ENCODE results near the gene TMEM229B. TPM values are rescaled to one million over a fixed set of nuclear protein-coding genes. Genes with fewer than 3 reads are reported as not detected.
A peak's percentile ranks its signal among the peaks of the same experiment; 100 is the strongest.

TMEM229B gene
- total RNA-seq, 2 experiments from 2014 or later: 24.3 to 25.1 TPM

DNA sequence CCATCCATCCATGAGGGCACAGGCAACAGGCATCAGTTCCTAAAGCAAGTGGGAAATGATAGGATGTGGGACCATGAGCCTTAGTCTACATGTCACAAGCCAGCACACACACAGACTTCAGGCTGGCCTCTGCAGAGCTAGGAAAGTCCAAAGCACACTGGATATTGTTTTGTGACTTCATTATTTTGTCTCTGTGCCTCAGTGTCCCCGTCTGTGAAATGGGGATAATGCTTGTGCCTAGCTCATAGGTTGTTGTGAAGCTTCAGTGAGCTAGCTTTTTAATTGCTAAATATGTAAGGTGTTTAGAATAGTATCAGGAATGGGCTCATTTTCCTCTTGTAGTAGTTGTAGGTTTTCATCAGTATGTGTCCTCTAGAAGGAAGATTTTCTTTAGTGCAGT lies 49.6 kb downstream of the TMEM229B start:
- CTCF ChIA-PET: interaction anchor here (0.8 to 3.1 kb wide), 4 partner anchors 9 to 228 kb away, joined by 3 to 11 read pairs (median 4); no protein-coding TSS in a partner anchor
- Mint-ChIP-seq H3K9me3 (no peaks in the 10 kb centered on the region), H3K27ac (no peak overlapping the region), H3K36me3 (ENCODE audit: low read depth) (no peaks in the 10 kb centered on the region), H3K27me3 (peaks cover 26% of the 10 kb centered on the region), H3K4me1 (no peaks in the 10 kb centered on the region), H3K4me3 (no peak overlapping the region)
- POLR2A ChIA-PET: no interaction called here
- DNase-seq: no peak

DNA sequence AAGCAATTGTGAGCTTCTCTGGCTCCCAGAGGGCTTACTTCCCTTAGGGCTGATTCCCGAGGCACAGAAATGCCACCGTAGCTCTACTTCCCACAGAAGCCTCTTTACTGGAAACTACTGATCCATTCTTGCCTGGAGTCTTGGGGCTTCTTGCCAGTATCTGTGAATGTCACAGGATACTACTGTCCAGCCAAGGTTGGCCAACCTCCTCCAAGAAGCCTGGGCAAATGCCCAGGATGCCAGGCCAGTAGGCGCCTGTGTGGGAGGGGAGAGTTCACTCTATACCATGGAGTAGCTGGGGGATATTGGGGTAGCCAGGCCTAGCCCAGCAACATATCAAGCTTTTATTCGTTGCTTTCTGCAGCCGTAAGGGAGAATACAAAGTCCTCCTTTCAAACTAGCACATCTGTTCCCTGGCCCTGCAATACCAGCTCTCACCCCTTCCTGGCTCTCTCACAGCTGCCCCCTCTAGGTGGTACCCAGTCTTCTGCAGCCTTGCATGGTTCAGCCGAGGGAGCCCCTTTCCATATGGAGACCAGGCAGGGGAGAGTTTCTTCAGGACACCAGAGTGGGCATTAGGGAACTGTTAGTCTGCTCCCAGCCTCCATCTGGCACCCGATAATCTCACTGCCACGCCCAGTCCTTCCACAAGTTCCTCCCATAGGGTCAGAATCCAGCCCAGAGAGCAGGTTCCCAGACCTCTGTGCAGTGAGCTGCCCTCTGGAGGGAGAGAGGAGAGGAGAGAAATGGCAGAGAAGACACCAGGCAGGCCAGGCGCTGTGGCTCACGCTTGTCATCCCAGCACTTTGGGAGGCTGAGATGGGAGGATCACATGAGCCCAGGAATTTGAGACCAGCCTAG lies 52.3 kb downstream of the TMEM229B start:
- Mint-ChIP-seq H3K36me3 (ENCODE audit: low read depth) (no peaks in the 10 kb centered on the region), H3K4me3 (no peak overlapping the region), H3K9me3 (no peaks in the 10 kb centered on the region), H3K27ac (no peak overlapping the region), H3K4me1 (no peaks in the 10 kb centered on the region), H3K27me3 (peaks cover 30% of the 10 kb centered on the region)
- CTCF ChIA-PET: interaction anchor here (1.1 to 3.1 kb wide), 4 partner anchors 8 to 135 kb away, joined by 3 to 11 read pairs (median 4); no protein-coding TSS in a partner anchor
- no peak for DNase-seq
- POLR2A ChIA-PET: no interaction called here

DNA sequence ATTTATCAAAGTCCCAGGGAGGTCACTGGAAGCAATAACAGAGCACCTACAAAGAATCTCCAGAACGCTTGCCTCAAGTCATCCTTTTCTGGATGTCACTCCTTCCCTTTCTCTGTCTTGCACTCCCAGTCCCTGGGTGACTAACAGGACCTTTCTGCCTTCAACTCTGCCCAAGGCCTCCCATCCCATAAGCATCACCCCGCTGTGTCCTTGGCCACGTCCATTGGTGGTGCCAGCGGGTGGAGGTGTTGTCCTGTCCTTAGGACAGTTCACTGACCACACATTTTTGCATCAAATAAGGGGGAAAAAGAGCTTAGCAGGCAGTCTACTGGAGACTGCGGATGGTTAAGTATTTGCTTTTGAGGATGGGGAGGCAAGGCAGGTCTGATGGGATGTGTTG lies 52.9 kb downstream of the TMEM229B start:
- H3K36me3 Mint-ChIP-seq (ENCODE audit: low read depth): no peaks in the 10 kb centered on the region
- H3K27ac Mint-ChIP-seq: no peak overlapping the region
- H3K9me3 Mint-ChIP-seq: no peaks in the 10 kb centered on the region
- ChIA-PET POLR2A (no interaction called here), CTCF (interaction anchor here (1.4 to 3.1 kb wide), 3 partner anchors 8 to 21 kb away, joined by 3 to 11 read pairs (median 4); no protein-coding TSS in a partner anchor)
- peaks cover 30% of the 10 kb centered on the region for H3K27me3 Mint-ChIP-seq
- H3K4me3 Mint-ChIP-seq: no peak overlapping the region
- DNase-seq: no peak
- H3K4me1 Mint-ChIP-seq: no peaks in the 10 kb centered on the region

DNA sequence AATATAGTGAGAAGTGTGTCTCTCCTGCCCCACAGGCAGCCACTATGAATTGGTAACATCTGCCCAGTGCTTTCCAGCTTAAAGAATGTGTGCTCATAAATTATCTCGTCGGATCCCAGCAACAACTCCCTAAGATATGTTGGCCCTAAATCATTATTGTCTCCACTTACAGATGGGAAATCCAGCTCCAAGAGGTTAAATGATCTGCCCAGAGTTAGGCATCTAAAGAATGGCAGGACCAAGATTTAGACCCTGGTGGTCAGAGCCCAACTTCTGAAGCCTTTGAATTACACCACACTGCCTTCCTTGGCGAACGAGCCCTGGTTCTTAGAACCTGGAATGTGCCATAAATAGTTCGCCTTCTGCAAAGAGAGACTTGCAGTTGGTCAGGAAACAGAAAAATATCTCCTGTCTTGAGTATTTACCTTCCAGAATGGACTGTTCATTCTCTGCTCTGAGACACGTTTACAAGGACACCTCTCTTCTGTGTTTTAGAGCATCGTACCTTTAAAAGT lies 56.4 kb downstream of the TMEM229B start:
- CTCF ChIA-PET: interaction anchor here (1.1 kb wide), 1 partner anchor 140 kb away, joined by 3 read pairs; no protein-coding TSS in a partner anchor

DNA sequence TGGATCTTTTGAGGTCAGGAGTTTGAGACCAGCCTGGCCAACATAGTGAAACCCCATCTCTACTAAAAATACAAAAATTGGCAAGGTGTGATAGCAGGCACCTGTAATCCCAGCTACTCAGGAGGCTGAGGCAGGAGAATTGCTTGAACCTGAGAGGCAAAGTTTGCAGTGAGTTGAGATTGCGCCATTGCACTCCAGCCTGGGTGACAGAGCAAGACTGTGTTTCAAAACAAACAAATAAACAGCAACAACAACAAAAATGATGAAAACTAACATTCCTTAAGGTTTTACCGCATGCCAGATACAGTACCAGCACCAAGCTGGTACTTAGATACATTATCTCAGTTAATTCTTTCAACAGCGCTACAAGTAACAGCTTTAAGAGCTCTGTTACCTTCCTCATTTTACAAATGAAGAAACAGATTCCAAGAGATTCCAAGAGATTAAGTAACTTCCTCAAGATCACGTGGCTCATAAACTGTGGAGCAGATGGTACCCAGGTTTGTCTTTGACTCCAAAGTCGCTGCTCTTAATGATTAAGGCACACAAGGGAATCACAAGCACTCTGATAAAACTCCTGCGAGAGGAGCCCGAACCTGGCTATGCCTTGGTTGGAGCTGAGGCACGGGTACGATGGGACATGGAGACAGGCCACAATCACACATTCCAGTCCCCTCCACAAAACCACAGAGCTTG lies 58.9 kb downstream of the TMEM229B start:
- no peak for DNase-seq
- ChIA-PET POLR2A (no interaction called here), CTCF (interaction anchor here (0.7 to 1.6 kb wide), 5 partner anchors 10 to 142 kb away, joined by 3 to 5 read pairs (median 3); partner anchors contain the start of genes ATP6V1D and EIF2S1)
- H3K27ac Mint-ChIP-seq: no peak overlapping the region
- H3K4me1 Mint-ChIP-seq: no peaks in the 10 kb centered on the region
- no peak overlapping the region for H3K4me3 Mint-ChIP-seq
- peaks cover 29% of the 10 kb centered on the region for H3K27me3 Mint-ChIP-seq
- H3K9me3 Mint-ChIP-seq: no peaks in the 10 kb centered on the region
- no peaks in the 10 kb centered on the region for H3K36me3 Mint-ChIP-seq (ENCODE audit: low read depth)

More for the DNA sequence above, 56.4 kb downstream of the TMEM229B start:
- no peak overlapping the region for H3K27ac Mint-ChIP-seq
- no peaks in the 10 kb centered on the region for H3K4me1 Mint-ChIP-seq
- no peak for DNase-seq
- POLR2A ChIA-PET: no interaction called here
- no peaks in the 10 kb centered on the region for H3K9me3 Mint-ChIP-seq
- no peaks in the 10 kb centered on the region for H3K36me3 Mint-ChIP-seq (ENCODE audit: low read depth)
- H3K27me3 Mint-ChIP-seq: peaks cover 19% of the 10 kb centered on the region
- no peak overlapping the region for H3K4me3 Mint-ChIP-seq

DNA sequence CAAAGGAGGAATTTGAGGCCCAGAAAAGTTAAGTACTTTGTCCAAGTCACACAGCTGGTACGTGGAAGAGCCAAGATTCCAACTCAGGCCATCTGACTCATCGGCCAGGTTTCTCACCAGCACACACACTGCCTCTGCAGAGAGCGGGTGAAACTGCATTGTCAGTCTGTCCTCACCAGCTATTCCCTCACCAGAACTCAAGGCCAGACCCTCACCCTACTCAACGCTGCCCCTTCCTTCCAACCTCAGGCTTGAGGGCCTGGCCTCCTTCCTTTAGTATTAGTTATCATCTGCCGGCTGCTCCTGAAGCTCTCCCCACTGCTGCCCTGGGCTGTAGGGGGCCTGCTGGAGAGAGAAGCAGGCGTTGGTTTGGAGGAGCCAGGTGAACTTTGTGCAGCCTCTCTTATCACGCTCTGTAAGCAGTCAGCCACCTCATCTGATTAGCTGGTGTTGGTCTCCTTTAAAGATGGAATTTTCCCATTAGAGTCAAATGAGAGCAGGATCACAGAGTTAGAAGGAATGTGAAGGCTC lies 60.0 kb downstream of the TMEM229B start:
- ChIA-PET CTCF (interaction anchor here (1.2 to 2.6 kb wide), 8 partner anchors 9 to 276 kb away, joined by 3 to 27 read pairs (median 6); no protein-coding TSS in a partner anchor), POLR2A (no interaction called here)
- DNase-seq: no peak
- H3K9me3 Mint-ChIP-seq: no peaks in the 10 kb centered on the region
- peaks cover 24% of the 10 kb centered on the region for H3K27me3 Mint-ChIP-seq
- no peak overlapping the region for H3K27ac Mint-ChIP-seq
- peaks cover 2% of the 10 kb centered on the region for H3K4me1 Mint-ChIP-seq
- no peak overlapping the region for H3K4me3 Mint-ChIP-seq
- no peaks in the 10 kb centered on the region for H3K36me3 Mint-ChIP-seq (ENCODE audit: low read depth)

DNA sequence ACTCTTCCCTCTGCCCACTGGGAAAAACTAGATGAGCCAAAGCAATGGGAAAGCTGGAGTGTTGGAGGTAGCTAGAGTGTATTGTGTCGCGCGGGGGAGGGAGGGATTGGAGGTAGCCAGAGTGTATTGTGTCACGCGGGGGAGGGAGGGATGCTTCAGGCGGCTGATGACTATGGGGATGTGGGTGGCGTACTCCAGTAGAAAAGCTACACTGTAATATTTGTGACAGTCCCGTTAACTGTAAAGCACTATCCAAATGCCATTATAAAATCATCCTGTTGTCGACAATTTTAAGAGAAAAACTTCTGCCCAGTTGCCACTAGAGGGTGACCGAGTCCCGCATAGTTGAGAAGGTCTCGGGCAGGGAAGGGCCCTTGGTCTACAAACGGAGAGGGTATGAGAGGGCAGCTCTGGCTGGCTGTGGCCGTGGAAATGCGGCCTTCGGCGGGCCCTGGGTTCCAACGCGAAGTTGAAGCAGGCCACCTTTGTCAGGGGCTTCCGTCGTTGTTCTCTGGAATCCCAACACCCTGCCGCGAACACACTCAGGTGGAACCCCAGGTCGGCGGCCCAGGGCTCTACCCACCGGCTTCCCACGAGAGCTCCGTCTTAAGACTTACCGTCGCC lies 61.4 kb downstream of the TMEM229B start:
- DNase-seq: peak; percentile 84
- Mint-ChIP-seq H3K27me3 (peaks cover 26% of the 10 kb centered on the region), H3K9me3 (no peaks in the 10 kb centered on the region), H3K4me3 (no peak overlapping the region), H3K36me3 (ENCODE audit: low read depth) (no peaks in the 10 kb centered on the region), H3K4me1 (peaks cover 6% of the 10 kb centered on the region), H3K27ac (no peak overlapping the region)
- CTCF ChIA-PET: interaction anchor here (0.6 to 2.6 kb wide), 22 partner anchors 9 to 278 kb away, joined by 3 to 27 read pairs (median 4); partner anchors contain the start of genes ATP6V1D, EIF2S1 and PLEK2
- POLR2A ChIA-PET: no interaction called here

- Mint-ChIP-seq H3K36me3 (ENCODE audit: low read depth) (no peaks in the 10 kb centered on the region), H3K4me1 (peaks cover 6% of the 10 kb centered on the region), H3K4me3 (no peak overlapping the region), H3K27me3 (peaks cover 24% of the 10 kb centered on the region), H3K9me3 (no peaks in the 10 kb centered on the region), H3K27ac (no peak overlapping the region)
- ChIA-PET CTCF (interaction anchor here (0.6 to 2.6 kb wide), 12 partner anchors 12 to 279 kb away, joined by 3 to 27 read pairs (median 4); partner anchors contain the start of genes ATP6V1D and EIF2S1), POLR2A (no interaction called here)
- no peak for DNase-seq
Measured at GRCh38 chr14:67426161-67426560, 62.4 kb downstream of the TMEM229B start.

DNA sequence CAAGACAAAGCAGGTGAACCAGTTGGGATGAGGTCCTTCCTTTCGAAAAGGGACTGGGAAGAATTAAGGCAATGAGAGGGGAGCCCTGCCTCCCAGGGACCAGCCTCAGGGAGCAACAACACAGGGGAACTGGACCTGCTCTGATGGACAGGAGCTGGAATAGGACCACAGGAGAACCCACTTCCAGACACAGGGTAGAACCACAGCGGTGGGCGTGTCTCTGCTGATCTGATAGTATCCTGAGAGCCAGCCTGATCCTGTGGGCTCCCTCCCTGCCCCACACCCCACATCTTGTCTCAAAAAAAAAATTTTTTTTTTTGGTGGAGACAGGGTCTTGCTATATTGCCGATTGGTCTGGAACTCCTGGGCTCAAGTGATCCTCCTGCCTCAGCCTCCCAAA lies 62.9 kb downstream of the TMEM229B start:
- H3K4me1 Mint-ChIP-seq: peaks cover 6% of the 10 kb centered on the region
- no peak overlapping the region for H3K27ac Mint-ChIP-seq
- no peaks in the 10 kb centered on the region for H3K36me3 Mint-ChIP-seq (ENCODE audit: low read depth)
- CTCF ChIA-PET: interaction anchor here (0.6 to 2.6 kb wide), 6 partner anchors 8 to 285 kb away, joined by 3 to 9 read pairs (median 4); partner anchors contain the start of gene PIGH
- POLR2A ChIA-PET: no interaction called here
- DNase-seq: no peak
- no peaks in the 10 kb centered on the region for H3K9me3 Mint-ChIP-seq
- H3K27me3 Mint-ChIP-seq: peaks cover 24% of the 10 kb centered on the region
- no peak overlapping the region for H3K4me3 Mint-ChIP-seq

DNA sequence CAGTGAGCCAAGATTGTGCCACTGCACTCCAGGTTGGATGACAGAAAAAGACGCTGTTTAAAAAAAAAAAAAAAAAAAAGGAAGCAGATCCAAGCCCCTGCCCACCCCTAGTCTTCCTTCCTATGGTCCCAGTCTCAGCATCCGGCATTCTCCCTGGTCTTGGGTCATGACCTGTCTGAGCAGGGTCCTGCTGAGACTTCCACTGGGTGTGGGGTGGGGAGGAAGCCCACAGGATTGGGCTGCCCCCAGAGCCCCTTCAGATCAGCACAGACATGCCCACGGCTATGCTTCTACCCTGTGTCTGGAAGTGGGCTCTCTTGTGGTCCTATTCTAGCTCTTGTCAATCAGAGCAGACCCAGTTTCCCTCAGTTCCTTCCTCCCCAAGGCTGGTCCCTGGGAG lies 64.0 kb downstream of the TMEM229B start:
- Mint-ChIP-seq H3K27me3 (peaks cover 24% of the 10 kb centered on the region), H3K9me3 (no peaks in the 10 kb centered on the region), H3K4me1 (peaks cover 6% of the 10 kb centered on the region), H3K4me3 (no peak overlapping the region), H3K27ac (no peak overlapping the region), H3K36me3 (ENCODE audit: low read depth) (no peaks in the 10 kb centered on the region)
- ChIA-PET CTCF (interaction anchor here (0.7 to 2.1 kb wide), 4 partner anchors 11 to 727 kb away, joined by 4 to 9 read pairs (median 4); partner anchors contain the start of gene PIGH), POLR2A (no interaction called here)
- DNase-seq: no peak

- H3K36me3 Mint-ChIP-seq (ENCODE audit: low read depth): no peaks in the 10 kb centered on the region
- H3K9me3 Mint-ChIP-seq: no peaks in the 10 kb centered on the region
- H3K4me3 Mint-ChIP-seq: no peak overlapping the region
- H3K27ac Mint-ChIP-seq: no peak overlapping the region
- H3K4me1 Mint-ChIP-seq: peaks cover 6% of the 10 kb centered on the region
- H3K27me3 Mint-ChIP-seq: peaks cover 24% of the 10 kb centered on the region
- ChIA-PET CTCF (interaction anchor here (0.6 kb wide), 1 partner anchor 1146 kb away, joined by 3 read pairs; no protein-coding TSS in a partner anchor), POLR2A (no interaction called here)
- DNase-seq: no peak
Measured at GRCh38 chr14:67423424-67423823, 65.1 kb downstream of the TMEM229B start.
